Stimulated activated CD8-positive, alpha-beta memory T cell treated with anti-CD3 and anti-CD28 coated beads, Interleukin-15, amount 100 ng/mL, for 4 hours (primary cell): ENCODE results near the gene TRPM1.

Experiments
- DNase-seq, 2 donors: peaks; one replicate each; pipeline ENCODE4 v3.0.0-alpha.2; 2020; ENCODE audit warnings: low read depth in 2 of 2

TRPM1 gene

GRCh38 chr15:30978328-30978727 lies 123.2 kb downstream of the TRPM1 start:
- DNase-seq = no peak

- no peak for DNase-seq
These were observed 127.4 kb downstream of the TRPM1 start for GRCh38 chr15:30974112-30974511.

GRCh38 chr15:30973379-30973778 lies 128.1 kb downstream of the TRPM1 start:
- no peak for DNase-seq

DNA sequence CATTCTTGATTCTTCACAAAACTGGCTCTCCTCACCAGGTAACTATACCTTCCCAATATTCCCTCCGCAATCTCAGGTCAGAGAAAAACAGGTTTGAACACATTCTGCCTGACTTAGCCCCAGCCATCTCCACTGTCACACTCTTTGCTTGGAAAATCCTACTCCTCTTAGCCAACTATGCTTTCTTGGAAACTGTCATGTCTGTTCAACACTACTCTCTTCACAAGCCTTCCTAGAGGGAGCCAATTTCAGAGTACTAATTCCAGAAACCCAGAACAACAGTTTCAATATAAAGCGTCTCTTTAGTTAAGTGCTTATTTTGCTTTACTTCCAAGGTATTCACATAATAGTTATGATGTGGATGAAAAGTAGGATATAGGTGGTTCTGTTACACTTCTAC lies 131.8 kb downstream of the TRPM1 start:
- no peak for DNase-seq

GRCh38 chr15:30963681-30964080 lies 137.8 kb downstream of the TRPM1 start:
- DNase-seq = no peak

GRCh38 chr15:30962659-30963058 lies 138.9 kb downstream of the TRPM1 start:
- DNase-seq = no peak

DNA sequence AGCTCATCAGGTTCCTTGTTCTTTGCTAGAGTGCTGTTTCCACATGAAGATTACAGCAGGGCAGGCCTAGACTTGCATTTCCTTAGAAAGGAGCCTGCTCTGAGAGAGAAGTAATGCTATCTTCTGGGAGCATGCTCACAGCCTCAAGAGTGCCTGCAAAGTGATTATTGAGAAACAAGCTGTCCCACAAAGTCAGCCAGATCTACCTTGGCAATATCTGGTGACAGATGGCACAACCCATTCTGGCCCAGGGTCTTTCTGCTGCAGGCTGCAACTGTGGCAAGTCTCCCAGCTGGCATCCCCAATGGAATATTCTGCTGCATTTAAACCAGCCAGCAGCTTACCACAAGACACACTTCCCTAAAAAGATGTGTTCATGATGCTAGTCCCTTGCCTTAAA lies 139.4 kb downstream of the TRPM1 start:
- no peak for DNase-seq

DNA sequence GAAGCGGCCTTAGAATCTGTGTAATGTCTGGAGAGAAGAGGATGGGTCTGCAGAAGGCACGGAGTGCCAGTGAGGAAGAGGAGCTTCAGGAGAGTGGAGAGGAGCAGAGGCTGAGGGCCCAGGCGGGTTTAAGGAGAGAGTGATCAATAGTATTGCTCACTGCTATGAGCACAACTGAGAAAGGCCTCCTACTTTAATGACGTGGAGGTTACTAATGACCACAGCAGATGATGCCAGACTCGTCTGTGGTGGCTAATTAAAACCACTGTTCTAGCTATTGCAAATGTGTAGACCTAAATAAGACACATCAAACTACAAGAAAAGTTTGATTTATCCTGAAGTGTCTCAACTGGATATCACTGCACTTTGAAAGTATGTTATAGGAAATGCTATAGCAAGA lies 143.3 kb downstream of the TRPM1 start:
- DNase-seq = no peak

DNA sequence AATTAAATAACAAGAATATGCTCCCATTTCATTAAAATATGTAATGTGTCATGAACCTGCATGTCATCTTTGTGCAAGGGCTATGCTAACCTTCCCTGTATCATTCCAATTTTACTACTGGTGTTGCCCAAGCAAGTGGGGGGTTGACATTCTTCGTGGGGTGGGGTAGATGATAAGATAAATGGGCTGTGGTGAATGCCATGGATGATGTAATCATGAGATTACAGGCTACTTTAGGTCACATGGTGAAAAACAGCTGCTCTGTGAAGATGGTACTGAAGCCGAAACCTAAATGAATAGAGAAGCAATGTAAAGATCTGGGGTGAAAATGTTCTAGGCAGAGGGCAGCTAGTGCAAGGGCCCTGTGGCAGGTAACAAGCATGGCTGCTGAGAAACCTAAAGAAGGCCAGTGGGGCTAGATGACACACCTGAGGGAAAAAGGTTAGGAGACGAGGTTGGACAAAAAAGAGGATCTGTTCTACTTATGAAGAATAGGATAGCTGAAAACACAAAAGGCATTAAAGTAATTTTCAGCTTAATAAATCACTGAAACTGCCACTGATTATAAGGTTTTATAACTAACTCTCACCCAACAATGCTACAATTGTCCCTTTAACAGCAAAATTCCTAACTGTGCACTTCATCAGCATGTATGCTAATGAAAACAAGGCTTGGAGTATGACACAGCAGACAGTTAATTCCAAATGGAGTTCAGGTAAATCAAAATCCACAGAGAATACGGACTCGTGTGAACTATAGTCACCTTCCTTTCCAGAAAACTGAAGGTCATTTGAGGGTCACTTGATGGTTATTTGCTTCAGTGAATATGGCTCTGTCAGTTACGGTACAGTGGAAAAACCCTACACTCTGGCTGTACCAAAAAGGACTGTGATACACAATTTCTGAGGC lies 145.1 kb downstream of the TRPM1 start:
- no peak for DNase-seq

- DNase-seq = no peak
These were observed 146.9 kb downstream of the TRPM1 start for GRCh38 chr15:30954674-30955073.

DNA sequence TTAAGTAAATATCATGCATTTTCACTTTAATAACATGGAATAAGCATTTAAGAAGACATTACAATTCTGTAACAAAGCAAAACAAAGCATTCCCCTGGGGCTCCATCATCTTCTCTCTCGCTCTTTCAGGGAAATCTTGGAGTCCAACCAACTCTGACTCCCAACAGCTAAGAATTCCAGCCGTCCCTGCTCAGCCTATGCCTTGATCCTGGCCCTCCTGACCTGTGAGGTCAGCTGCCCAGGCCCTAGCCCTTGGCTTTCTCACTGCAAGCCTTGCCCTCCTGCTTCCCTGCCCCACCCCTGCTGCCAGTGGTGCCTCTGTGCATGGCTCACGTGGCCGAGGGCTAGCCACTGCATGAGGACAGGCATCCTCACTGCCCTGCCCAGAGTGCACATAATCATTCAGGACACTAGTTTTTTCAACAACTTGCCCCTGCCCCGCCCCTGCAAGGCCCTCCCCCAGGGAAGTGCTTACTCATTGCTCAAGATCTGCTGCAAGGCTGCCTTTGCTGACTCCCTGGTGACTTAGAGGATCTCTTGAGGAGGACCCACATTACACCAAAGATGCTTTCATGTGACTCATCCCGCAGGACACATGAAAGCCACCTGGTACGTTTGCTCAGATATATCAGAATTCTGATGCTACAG lies 147.7 kb downstream of the TRPM1 start:
- no peak for DNase-seq

- DNase-seq = no peak
These were observed 148.3 kb downstream of the TRPM1 start for GRCh38 chr15:30953183-30953582.
